22Rv1 (cell line): ENCODE results near the gene ACSL4.

ENCODE experiments used
- H3K27ac ChIP-seq: fragments of 450-650 bp; 2 replicates; pipeline ENCODE4 v1.5.1; 2017
- ZFX ChIP-seq: fragments of 450-650 bp; IDR thresholded peaks from 2 replicates; pipeline ENCODE4 v1.6.1; 2017; ENCODE audit warnings: antibody characterized with exemption, borderline replicate concordance
- TF ChIP-seq, protein P1 (sequence below): fragments of 450-650 bp; IDR thresholded peaks from 2 replicates; pipeline ENCODE4 v1.5.1; 2017; ENCODE audit warnings: mild to moderate bottlenecking

ACSL4 gene

DNA sequence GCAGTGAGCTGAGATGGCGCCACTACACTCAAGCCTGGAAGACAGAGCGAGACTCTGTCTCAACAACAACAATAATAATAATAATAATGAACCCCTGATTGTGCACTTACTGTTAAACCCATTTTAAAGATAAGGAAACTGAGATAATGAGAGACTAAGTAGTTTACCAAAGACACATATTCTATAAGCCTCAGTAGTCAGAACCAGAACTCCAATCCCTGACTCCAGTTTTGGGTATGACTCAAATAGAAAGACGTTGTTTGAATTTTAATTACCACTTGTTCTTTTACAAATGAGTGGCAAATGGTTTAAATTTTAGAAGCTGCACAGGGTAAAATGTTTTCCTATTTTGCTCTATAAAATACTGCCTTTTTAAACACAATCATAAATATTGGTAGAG is 37.4 kb downstream of the ACSL4 start:
- TF ChIP-seq, protein P1, sequence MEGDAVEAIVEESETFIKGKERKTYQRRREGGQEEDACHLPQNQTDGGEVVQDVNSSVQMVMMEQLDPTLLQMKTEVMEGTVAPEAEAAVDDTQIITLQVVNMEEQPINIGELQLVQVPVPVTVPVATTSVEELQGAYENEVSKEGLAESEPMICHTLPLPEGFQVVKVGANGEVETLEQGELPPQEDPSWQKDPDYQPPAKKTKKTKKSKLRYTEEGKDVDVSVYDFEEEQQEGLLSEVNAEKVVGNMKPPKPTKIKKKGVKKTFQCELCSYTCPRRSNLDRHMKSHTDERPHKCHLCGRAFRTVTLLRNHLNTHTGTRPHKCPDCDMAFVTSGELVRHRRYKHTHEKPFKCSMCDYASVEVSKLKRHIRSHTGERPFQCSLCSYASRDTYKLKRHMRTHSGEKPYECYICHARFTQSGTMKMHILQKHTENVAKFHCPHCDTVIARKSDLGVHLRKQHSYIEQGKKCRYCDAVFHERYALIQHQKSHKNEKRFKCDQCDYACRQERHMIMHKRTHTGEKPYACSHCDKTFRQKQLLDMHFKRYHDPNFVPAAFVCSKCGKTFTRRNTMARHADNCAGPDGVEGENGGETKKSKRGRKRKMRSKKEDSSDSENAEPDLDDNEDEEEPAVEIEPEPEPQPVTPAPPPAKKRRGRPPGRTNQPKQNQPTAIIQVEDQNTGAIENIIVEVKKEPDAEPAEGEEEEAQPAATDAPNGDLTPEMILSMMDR: no peak
- TF ChIP-seq ZFX: no peak
- no peak overlapping the region for H3K27ac ChIP-seq

DNA sequence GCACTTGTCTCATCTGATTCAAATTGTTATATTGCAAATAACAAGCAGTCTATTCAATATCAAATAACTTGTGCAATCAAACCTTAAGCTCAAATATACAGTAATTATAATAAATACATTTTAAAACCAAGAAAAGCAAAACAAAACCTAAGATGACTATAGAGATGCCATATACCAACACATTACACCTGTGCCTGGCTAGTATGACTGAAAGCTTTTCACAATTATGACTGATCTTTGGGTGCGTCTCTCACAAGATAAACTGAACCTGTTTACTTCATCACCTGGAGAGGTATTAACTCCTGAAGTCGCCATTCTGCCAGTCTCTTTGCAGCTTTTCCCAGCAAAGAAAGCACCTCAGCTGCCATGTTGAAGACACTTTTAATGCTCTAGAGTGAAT is 41.3 kb downstream of the ACSL4 start:
- TF ChIP-seq, protein P1: no peak
- no peak for TF ChIP-seq ZFX
- H3K27ac ChIP-seq: no peak overlapping the region

DNA sequence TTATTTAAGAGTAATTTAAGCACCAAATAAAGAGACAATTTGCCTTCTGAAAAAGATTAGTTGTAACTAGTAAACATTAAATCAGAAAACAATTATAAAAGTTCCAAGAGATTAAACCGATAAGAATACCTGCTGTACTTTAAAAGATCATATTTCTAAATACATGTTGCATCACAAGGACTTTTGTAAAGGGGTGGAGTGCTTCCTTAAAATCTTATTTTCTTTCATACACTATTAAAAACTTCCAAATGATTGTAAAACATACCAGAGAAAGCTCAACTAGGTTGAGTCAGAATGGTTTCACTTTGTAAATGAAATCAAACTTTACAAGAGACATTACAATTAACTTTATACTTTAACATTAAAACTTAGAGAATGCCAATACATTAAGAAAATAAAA is 41.8 kb downstream of the ACSL4 start:
- no peak for TF ChIP-seq ZFX
- TF ChIP-seq, protein P1: no peak
- H3K27ac ChIP-seq: no peak overlapping the region

DNA sequence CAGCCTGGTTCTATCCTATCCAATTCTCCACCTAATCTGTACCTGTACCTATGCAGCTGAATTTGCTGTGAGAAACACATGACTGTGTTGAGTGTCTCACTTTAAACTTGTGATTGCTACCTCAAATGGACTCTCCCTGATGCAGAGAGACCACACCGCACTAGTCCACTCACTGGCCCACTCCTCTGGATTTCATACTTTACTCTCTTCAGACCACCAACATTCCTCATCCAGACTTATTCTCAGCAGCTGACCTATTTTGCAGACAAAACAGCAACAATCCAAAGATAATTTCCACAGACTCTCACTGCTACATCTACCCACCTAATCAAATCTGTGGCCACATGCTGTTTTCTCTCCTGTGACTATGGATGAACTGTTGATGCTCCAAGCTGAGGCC is 45.2 kb downstream of the ACSL4 start:
- TF ChIP-seq, protein P1: no peak
- TF ChIP-seq ZFX: no peak
- H3K27ac ChIP-seq: no peak overlapping the region

DNA sequence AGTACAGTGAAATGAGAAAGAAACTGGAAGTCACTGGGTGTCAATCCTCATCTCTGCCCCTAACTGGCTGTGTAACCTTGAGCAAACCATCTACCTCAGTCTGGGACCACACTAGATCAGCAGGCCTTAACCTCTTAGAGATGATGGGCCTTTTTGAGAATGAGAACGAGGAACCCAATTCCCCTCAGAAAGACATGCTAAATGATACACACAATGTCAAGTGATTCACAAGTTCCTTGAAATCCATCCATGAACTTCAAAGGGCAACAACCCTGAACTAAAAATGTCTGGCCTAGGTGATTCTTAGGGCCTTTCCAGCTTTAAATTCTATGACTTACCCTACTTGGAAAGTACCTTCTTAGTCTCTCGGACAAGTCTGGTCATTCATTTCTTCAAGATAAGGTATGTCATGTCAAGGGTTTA is 47.4 kb downstream of the ACSL4 start:
- TF ChIP-seq, protein P1: no peak
- no peak for TF ChIP-seq ZFX
- H3K27ac ChIP-seq: no peak overlapping the region

DNA sequence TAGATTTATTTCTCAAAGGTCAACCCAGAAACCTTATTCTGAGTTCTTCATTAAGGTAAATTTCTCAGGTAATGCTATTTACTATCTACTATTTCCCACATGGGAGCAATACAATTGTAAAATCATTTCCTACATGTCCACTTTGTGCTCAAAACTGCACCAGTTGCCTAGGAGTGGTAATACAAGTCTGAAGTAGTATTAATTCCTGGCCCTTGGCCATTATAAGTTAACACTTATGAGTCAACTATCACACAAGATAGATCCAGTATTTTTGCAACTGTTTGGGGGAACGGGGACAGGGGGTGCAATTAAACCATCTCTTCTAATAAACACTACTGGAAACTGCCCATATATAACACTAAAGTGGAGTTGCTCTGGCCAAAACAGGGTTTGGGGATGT is 48.9 kb downstream of the ACSL4 start:
- H3K27ac ChIP-seq: no peak overlapping the region
- TF ChIP-seq, protein P1: no peak

DNA sequence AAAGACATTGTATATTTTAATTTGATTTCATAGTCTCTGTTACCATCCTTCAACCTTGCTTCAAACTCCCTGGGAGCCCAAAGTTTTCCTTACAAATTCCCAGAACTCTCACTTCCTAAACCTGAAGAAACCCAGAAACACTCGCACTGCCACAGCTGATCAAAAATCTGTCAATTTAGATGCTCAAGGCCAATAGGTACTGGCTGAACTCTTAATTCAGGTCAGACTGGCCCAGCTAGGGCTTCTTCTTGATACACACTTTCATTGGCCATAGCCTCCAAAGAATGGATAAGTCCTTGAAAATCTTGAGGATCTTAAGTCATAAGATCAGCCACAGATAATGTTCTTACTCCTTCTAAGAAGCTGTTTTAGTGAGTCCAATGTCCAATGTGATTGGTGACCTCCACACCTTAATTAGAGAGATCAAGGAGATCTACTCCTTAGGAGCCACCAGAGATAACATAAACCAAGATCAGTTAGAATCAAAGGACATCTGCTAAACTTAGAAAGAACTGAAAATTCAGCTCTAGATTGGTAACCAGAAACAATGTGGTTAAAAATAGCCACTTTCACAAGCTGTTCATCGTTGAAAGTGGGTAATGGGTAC is 51.5 kb downstream of the ACSL4 start:
- no peak overlapping the region for H3K27ac ChIP-seq
- TF ChIP-seq ZFX: no peak
- TF ChIP-seq, protein P1: no peak
